ENCODE measurements around the gene ZNF891. TPM values are rescaled to one million over a fixed set of nuclear protein-coding genes. Genes with fewer than 3 reads are reported as not detected.
A peak's percentile ranks its signal among the peaks of the same experiment; 100 is the strongest.

Gene ZNF891
- total RNA-seq, result 0.86 and 0.97 TPM in 2 replicates

DNA sequence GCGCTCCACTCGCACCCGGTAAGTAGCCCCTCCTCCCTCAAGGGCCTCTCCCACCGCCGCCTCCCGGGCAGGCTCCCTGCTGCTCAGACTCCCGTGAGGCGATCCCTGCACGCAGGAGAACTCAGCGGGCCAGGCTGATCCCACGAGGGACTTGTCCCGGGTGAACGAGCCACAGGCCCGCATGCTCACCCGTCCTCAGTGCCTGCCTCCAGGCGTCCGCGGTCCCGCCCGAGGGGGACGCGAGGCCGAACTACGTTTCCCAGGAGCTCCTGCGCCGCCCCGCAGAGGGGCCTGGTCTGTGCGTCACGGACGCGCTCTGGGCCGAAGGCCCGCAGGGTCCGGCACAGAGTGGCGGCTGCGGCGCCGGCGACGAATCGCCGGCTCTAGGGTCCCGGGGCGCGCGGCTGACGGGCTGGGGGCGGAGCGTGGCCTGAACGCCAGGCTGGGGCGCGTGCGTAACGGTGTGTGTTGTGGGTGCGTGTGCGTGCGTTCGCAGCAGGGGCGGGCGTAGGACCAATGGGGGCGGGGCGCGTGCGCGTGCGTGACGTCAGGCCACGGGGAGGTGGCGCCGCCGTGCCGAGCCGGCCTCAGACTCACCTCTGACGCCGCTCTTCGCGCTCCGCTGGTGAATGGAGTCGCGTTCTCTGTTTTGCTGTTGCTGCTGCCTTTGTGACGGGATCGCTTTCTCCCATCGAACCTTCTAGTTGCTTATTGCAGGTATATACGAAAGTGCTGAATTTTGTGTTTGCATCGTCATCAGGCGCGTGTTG is at the start of gene ZNF891, which contains the start of gene ZNF10:
Gene ZNF891 (minus strand): TSS at position 237 of the 770 bp plus-strand sequence. CDS start 8,356 bp downstream, outside the sequence.
Gene ZNF10 (plus strand): TSS at position 590 of the 770 bp plus-strand sequence. CDS start 13,866 bp downstream, outside the sequence.
- peak; percentile 98 for DNase-seq (ENCODE audit: low read depth)
- no peak for TF ChIP-seq CTCF (IDR thresholded peaks at IDR 0.05; ENCODE audit: insufficient read depth, low read depth, low read length)
- peak within 1 kb of the TSS; percentile 92 for H3K4me3 ChIP-seq (ENCODE audit: low read depth, low read length)

DNA sequence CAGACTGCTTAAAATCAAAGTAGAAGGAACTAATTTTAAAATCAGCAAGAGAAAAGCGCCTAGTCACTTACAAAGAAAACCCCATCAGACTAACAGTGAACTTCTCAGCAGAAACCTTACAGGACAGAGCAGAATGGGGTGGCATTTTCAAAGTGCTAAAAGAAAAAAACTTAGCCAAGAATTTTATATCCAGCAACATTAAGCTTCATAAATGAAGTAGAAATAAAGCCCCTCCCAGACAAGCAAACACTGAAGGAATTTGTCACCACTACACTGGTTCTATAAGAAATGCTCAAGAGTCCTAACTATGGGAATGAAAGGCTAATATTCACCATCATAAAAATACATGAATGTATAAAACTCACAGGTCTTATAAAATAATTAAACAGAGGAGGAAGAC is 44.8 kb upstream of the ZNF891 start:
- DNase-seq (ENCODE audit: low read depth), result no peak
- TF ChIP-seq CTCF (IDR thresholded peaks at IDR 0.05; ENCODE audit: insufficient read depth, low read depth, low read length), result no peak
- H3K4me3 ChIP-seq (ENCODE audit: low read depth, low read length), result no peak overlapping the region

DNA sequence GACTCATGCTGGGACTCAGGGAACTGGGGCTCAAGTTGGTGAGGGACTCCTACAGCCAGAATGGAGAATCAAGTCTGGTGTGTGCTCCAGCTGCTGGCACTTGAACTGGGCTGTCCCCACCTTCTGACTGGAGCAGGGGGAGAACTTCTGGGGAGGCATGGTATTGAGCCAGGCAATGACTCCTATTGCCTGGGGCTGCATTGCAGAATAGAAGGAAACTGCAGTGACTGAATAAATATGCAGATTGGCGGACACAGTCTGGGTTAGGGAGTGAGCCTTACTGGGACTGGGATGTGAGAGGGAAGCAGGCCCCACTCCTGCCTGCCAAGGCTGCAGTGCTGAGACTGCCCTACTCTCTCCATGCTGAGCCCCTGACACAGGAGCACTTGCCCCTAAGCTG is 42.4 kb upstream of the ZNF891 start:
- no peak for TF ChIP-seq CTCF (IDR thresholded peaks at IDR 0.05; ENCODE audit: insufficient read depth, low read depth, low read length)
- H3K4me3 ChIP-seq (ENCODE audit: low read depth, low read length), result no peak overlapping the region
- no peak for DNase-seq (ENCODE audit: low read depth)

DNA sequence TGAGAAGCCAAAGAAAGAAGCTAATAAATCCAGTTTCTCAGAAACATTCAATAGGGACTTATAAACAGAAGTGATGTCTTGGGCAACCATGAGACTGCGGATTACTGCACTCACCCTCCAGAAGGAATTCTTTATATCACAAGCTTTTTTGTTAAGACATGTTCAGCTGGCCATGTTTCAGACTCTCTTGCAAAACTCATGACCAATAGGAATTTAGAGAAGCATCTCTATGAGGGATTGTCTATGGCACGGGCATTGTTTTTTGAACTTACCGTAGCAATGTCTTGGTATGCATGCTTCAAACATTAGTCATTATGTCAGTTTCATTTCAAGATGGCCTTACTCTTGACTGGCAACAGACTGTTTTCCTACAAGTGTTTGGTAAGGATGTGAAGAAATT is 35.7 kb upstream of the ZNF891 start:
- no peak for DNase-seq (ENCODE audit: low read depth)
- H3K4me3 ChIP-seq (ENCODE audit: low read depth, low read length), result no peak overlapping the region

DNA sequence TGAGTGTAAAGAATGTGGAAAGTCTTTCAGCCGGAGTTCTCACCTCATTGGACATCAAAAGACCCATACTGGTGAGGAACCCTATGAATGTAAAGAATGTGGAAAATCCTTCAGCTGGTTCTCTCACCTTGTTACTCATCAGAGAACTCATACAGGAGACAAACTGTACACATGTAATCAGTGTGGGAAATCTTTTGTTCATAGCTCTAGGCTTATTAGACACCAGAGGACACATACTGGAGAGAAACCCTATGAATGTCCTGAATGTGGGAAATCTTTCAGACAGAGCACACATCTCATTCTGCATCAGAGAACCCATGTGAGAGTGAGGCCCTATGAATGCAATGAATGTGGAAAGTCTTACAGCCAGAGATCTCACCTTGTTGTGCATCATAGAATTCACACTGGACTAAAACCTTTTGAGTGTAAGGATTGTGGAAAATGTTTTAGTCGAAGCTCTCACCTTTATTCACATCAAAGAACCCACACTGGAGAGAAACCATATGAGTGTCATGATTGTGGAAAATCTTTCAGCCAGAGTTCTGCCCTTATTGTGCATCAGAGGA is 26.1 kb upstream of the ZNF891 start:
- TF ChIP-seq CTCF (IDR thresholded peaks at IDR 0.05; ENCODE audit: insufficient read depth, low read depth, low read length), result no peak

More for the DNA sequence above, 35.7 kb upstream of the ZNF891 start:
- TF ChIP-seq CTCF (IDR thresholded peaks at IDR 0.05; ENCODE audit: insufficient read depth, low read depth, low read length), result no peak

DNA sequence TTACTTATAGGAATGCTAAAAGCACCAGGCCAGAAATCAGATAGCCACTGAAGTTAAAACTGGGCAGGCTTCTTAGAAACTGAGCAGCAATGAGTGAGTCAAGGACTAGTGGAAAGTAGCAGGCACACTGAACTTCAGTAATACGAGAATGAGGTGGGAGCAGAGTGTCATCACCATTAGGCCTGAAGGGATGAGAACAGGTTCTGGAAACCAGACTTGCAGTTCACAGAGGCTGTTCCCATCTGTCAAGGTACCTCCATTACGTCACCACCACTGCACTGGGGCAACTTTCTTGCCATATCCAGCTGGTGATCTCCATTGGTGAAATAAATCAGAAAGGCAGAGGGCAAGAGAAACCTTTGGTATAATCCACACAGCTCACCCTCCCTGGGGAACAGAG is 15.9 kb upstream of the ZNF891 start:
- TF ChIP-seq CTCF (IDR thresholded peaks at IDR 0.05; ENCODE audit: insufficient read depth, low read depth, low read length), result no peak
- no peak for DNase-seq (ENCODE audit: low read depth)
- no peak overlapping the region for H3K4me3 ChIP-seq (ENCODE audit: low read depth, low read length)

More for the DNA sequence above, 26.1 kb upstream of the ZNF891 start:
- DNase-seq (ENCODE audit: low read depth), result no peak
- no peak overlapping the region for H3K4me3 ChIP-seq (ENCODE audit: low read depth, low read length)

Measured in fibroblast of villous mesenchyme (primary cell).